WTC11 (cell line): ENCODE measurements around the gene POLG. TPM values are rescaled to one million over a fixed set of nuclear protein-coding genes. Genes with fewer than 3 reads are reported as not detected.

Source experiments
- ATAC-seq: fragments of 200-7000 bp; cut with Tn5 transposase; 2 replicates; pipeline ENCODE4 v1.10.0; 2021; ENCODE audit warnings: mild to moderate bottlenecking, moderate library complexity
- CTCF ChIA-PET: fragments of 300-600 bp; sonication (Branson Sonifier 250); formaldehyde crosslinking; loops from one replicate; lab custom pipeline; 2021; ENCODE audit warnings: antibody characterized with exemption; lab: Charles Lee
- POLR2A ChIA-PET: fragments of 350-600 bp; sonication (Branson Sonifier 250); formaldehyde crosslinking; loops from one replicate; lab custom pipeline; 2021; ENCODE audit warnings: antibody characterized with exemption; lab: Charles Lee
- DNase-seq: peaks from one replicate; pipeline ENCODE4 v3.0.0; 2021; ENCODE audit warnings: low spot score
- H3K27ac Mint-ChIP-seq: 2 replicates; pipeline ENCODE4 v1.8.0; 2021; ENCODE audit warnings: mixed read lengths
- H3K27me3 Mint-ChIP-seq: 2 replicates; pipeline ENCODE4 v1.8.0; 2021; ENCODE audit warnings: low read depth, mild to moderate bottlenecking, moderate library complexity, mixed read lengths
- H3K36me3 Mint-ChIP-seq: 2 replicates; pipeline ENCODE4 v1.8.0; 2021; ENCODE audit warnings: mixed read lengths
- H3K4me1 Mint-ChIP-seq: 2 replicates; pipeline ENCODE4 v1.8.0; 2022; ENCODE audit warnings: mixed read lengths
- H3K4me3 Mint-ChIP-seq: 2 replicates; pipeline ENCODE4 v1.8.0; 2021; ENCODE audit warnings: mild to moderate bottlenecking, moderate library complexity, mixed read lengths
- H3K9me3 Mint-ChIP-seq: 2 replicates; pipeline ENCODE4 v1.8.0; 2021; ENCODE audit warnings: mixed read lengths
- ARID4B ChIP-seq: sonication (generic); formaldehyde crosslinking; IDR thresholded peaks from 2 replicates; pipeline ENCODE4 v1.8.0; 2023; ENCODE audit warnings: missing genetic modification reagents, mild to moderate bottlenecking, borderline replicate concordance
- CREB1 ChIP-seq: sonication (generic); formaldehyde crosslinking; IDR thresholded peaks from 2 replicates; pipeline ENCODE4 v1.8.0; 2023; ENCODE audit warnings: mild to moderate bottlenecking, missing genetic modification reagents
- CREM ChIP-seq: sonication (generic); formaldehyde crosslinking; IDR thresholded peaks from 2 replicates; pipeline ENCODE4 v1.8.1; 2022; ENCODE audit warnings: mild to moderate bottlenecking, missing genetic modification reagents, moderate library complexity
- FOXJ3 ChIP-seq: sonication (generic); formaldehyde crosslinking; IDR thresholded peaks from 2 replicates; pipeline ENCODE4 v1.9.0; 2021; ENCODE audit warnings: missing genetic modification reagents, mild to moderate bottlenecking, borderline replicate concordance
- HMGA2 ChIP-seq: fragments of 250-450 bp; sonication (Bioruptor Pico); IDR thresholded peaks from 2 replicates; pipeline ENCODE4 v1.4.0; 2021; ENCODE audit warnings: mild to moderate bottlenecking, moderate library complexity
- IRF1 ChIP-seq: sonication (generic); formaldehyde crosslinking; IDR thresholded peaks from 2 replicates; pipeline ENCODE4 v1.8.0; 2023; ENCODE audit warnings: missing genetic modification reagents
- KAT7 ChIP-seq: sonication (generic); formaldehyde crosslinking; IDR thresholded peaks from 2 replicates; pipeline ENCODE4 v1.8.1; 2023; ENCODE audit warnings: missing genetic modification reagents, mild to moderate bottlenecking, borderline replicate concordance
- MLX ChIP-seq: sonication (generic); formaldehyde crosslinking; IDR thresholded peaks from 2 replicates; pipeline ENCODE4 v1.8.1; 2023; ENCODE audit warnings: mild to moderate bottlenecking, missing genetic modification reagents, moderate library complexity
- NFATC4 ChIP-seq: fragments of 250-450 bp; sonication (Bioruptor Pico); IDR thresholded peaks from 2 replicates; pipeline ENCODE4 v1.9.0; 2021; ENCODE audit warnings: mild to moderate bottlenecking
- PRRX2 ChIP-seq: fragments of 250-450 bp; sonication (Bioruptor Pico); IDR thresholded peaks from 2 replicates; pipeline ENCODE4 v1.8.0; 2021; ENCODE audit warnings: mild to moderate bottlenecking
- SP1 ChIP-seq: sonication (generic); formaldehyde crosslinking; conservative IDR thresholded peaks from 2 replicates; pipeline ENCODE4 v1.8.1; 2022; ENCODE audit warnings: missing genetic modification reagents
- ZBTB43 ChIP-seq: sonication (generic); formaldehyde crosslinking; IDR thresholded peaks from 2 replicates; pipeline ENCODE4 v1.8.1; 2023; ENCODE audit warnings: mild to moderate bottlenecking, missing genetic modification reagents
- ZNF138 ChIP-seq: sonication (generic); formaldehyde crosslinking; conservative IDR thresholded peaks from 2 replicates; pipeline ENCODE4 v1.8.1; 2022; ENCODE audit warnings: mild to moderate bottlenecking, moderate library complexity, missing genetic modification reagents
- ZNF219 ChIP-seq: sonication (generic); formaldehyde crosslinking; IDR thresholded peaks from 2 replicates; pipeline ENCODE4 v1.8.0; 2023; ENCODE audit warnings: missing genetic modification reagents, mild to moderate bottlenecking, borderline replicate concordance
- ZNF423 ChIP-seq: fragments of 250-450 bp; sonication (Bioruptor Pico); IDR thresholded peaks from 2 replicates; pipeline ENCODE4 v2.1.2; 2022; ENCODE audit warnings: mild to moderate bottlenecking, moderate library complexity
- ZNF671 ChIP-seq: fragments of 250-450 bp; sonication (Bioruptor Pico); IDR thresholded peaks from 2 replicates; pipeline ENCODE4 v1.8.0; 2021; ENCODE audit warnings: mild to moderate bottlenecking
- total RNA-seq: library from RNA; stranded (reverse); gene quantifications from 3 replicates; pipeline ENCODE4 v1.2.3, GENCODE V29; 2021
- TF ChIP-seq, protein P1 (sequence below): fragments of 250-450 bp; sonication (Bioruptor Pico); IDR thresholded peaks from 2 replicates; pipeline ENCODE4 v1.9.0; 2021; ENCODE audit warnings: mild to moderate bottlenecking
- TF ChIP-seq, protein P2 (sequence below): sonication (generic); formaldehyde crosslinking; IDR thresholded peaks from 2 replicates; pipeline ENCODE4 v1.8.0; 2022; ENCODE audit warnings: missing genetic modification reagents
- TF ChIP-seq, protein P3 (sequence below): sonication (generic); formaldehyde crosslinking; IDR thresholded peaks from 2 replicates; pipeline ENCODE4 v1.8.0; 2022; ENCODE audit warnings: mild to moderate bottlenecking, missing genetic modification reagents

POLG gene
- total RNA-seq, 1 experiment from 2014 or later: 76.2 TPM

GRCh38 chr15:89293012-89293411 lies 41.6 kb downstream of the POLG start:
- H3K9me3 Mint-ChIP-seq: no peaks in the 10 kb centered on the region; the same call in 1 of the 2 replicates
- CTCF ChIA-PET: interaction anchor here (3.1 kb wide), 1 partner anchor 86 kb away, joined by 11 read pairs; no protein-coding TSS in a partner anchor
- H3K4me1 Mint-ChIP-seq: no peaks in the 10 kb centered on the region
- no peak for ATAC-seq
- POLR2A ChIA-PET: no interaction called here
- H3K36me3 Mint-ChIP-seq: peaks cover 66% of the 10 kb centered on the region
- no peak for TF ChIP-seq SP1 (CRISPR knock-in tag)
- TF ChIP-seq PRRX2 (CRISPR knock-in tag): no peak
- no peak for TF ChIP-seq CREM
- TF ChIP-seq IRF1 (CRISPR knock-in tag): no peak
- TF ChIP-seq ARID4B (CRISPR knock-in tag): no peak
- no peak for TF ChIP-seq CREB1 (CRISPR knock-in tag)
- TF ChIP-seq ZNF138 (CRISPR knock-in tag): no peak
- no peak for TF ChIP-seq HMGA2 (CRISPR knock-in tag)
- no peak for TF ChIP-seq ZBTB43 (CRISPR knock-in tag)
- TF ChIP-seq ZNF423 (CRISPR knock-in tag): no peak
- TF ChIP-seq, protein P1, sequence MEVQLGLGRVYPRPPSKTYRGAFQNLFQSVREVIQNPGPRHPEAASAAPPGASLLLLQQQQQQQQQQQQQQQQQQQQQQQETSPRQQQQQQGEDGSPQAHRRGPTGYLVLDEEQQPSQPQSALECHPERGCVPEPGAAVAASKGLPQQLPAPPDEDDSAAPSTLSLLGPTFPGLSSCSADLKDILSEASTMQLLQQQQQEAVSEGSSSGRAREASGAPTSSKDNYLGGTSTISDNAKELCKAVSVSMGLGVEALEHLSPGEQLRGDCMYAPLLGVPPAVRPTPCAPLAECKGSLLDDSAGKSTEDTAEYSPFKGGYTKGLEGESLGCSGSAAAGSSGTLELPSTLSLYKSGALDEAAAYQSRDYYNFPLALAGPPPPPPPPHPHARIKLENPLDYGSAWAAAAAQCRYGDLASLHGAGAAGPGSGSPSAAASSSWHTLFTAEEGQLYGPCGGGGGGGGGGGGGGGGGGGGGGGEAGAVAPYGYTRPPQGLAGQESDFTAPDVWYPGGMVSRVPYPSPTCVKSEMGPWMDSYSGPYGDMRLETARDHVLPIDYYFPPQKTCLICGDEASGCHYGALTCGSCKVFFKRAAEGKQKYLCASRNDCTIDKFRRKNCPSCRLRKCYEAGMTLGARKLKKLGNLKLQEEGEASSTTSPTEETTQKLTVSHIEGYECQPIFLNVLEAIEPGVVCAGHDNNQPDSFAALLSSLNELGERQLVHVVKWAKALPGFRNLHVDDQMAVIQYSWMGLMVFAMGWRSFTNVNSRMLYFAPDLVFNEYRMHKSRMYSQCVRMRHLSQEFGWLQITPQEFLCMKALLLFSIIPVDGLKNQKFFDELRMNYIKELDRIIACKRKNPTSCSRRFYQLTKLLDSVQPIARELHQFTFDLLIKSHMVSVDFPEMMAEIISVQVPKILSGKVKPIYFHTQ: no peak
- no peak for TF ChIP-seq MLX (CRISPR knock-in tag)
- TF ChIP-seq, protein P2, sequence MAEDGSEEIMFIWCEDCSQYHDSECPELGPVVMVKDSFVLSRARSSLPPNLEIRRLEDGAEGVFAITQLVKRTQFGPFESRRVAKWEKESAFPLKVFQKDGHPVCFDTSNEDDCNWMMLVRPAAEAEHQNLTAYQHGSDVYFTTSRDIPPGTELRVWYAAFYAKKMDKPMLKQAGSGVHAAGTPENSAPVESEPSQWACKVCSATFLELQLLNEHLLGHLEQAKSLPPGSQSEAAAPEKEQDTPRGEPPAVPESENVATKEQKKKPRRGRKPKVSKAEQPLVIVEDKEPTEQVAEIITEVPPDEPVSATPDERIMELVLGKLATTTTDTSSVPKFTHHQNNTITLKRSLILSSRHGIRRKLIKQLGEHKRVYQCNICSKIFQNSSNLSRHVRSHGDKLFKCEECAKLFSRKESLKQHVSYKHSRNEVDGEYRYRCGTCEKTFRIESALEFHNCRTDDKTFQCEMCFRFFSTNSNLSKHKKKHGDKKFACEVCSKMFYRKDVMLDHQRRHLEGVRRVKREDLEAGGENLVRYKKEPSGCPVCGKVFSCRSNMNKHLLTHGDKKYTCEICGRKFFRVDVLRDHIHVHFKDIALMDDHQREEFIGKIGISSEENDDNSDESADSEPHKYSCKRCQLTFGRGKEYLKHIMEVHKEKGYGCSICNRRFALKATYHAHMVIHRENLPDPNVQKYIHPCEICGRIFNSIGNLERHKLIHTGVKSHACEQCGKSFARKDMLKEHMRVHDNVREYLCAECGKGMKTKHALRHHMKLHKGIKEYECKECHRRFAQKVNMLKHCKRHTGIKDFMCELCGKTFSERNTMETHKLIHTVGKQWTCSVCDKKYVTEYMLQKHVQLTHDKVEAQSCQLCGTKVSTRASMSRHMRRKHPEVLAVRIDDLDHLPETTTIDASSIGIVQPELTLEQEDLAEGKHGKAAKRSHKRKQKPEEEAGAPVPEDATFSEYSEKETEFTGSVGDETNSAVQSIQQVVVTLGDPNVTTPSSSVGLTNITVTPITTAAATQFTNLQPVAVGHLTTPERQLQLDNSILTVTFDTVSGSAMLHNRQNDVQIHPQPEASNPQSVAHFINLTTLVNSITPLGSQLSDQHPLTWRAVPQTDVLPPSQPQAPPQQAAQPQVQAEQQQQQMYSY (CRISPR knock-in tag): no peak
- TF ChIP-seq NFATC4 (CRISPR knock-in tag): no peak
- TF ChIP-seq, protein P3, sequence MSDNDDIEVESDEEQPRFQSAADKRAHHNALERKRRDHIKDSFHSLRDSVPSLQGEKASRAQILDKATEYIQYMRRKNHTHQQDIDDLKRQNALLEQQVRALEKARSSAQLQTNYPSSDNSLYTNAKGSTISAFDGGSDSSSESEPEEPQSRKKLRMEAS (CRISPR knock-in tag): no peak
- TF ChIP-seq ZNF671 (CRISPR knock-in tag): no peak
- TF ChIP-seq KAT7 (CRISPR knock-in tag): no peak
- no peak for TF ChIP-seq ZNF219
- no peak for TF ChIP-seq FOXJ3 (CRISPR knock-in tag)
- no peak for DNase-seq
- H3K27me3 Mint-ChIP-seq: no peaks in the 10 kb centered on the region
- H3K27ac Mint-ChIP-seq: no peak overlapping the region
- no peak overlapping the region for H3K4me3 Mint-ChIP-seq
